ENCODE results near the gene ZNF584.
A peak's percentile ranks its signal among the peaks of the same experiment; 100 is the strongest.
"Not testable (repeated sequence)": the region's sequence is repeated elsewhere in the genome, so short reads cannot be mapped to it uniquely, and the experiment has no call there.

Gene ZNF584

DNA sequence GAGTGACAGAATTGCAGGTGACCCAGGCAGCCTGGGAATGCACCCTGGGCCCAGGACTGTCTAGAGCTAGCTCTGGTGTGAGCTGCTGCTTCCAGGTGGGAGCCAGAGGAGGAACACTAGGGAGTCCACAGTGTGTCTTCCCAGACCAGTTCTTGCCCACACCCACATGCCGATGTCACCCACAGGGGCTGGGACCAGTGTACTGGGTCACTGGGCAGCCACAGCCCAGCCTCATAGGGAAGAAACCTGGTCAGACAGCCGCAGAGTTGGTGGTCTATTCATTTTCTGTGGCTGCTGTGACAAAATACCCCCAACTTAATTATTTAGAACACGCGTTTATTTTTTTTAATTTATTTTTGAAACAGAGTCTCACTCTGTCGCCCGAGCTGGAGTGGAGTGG, 9.9 kb upstream of the ZNF584 start:
- TF ChIP-seq, protein P1, sequence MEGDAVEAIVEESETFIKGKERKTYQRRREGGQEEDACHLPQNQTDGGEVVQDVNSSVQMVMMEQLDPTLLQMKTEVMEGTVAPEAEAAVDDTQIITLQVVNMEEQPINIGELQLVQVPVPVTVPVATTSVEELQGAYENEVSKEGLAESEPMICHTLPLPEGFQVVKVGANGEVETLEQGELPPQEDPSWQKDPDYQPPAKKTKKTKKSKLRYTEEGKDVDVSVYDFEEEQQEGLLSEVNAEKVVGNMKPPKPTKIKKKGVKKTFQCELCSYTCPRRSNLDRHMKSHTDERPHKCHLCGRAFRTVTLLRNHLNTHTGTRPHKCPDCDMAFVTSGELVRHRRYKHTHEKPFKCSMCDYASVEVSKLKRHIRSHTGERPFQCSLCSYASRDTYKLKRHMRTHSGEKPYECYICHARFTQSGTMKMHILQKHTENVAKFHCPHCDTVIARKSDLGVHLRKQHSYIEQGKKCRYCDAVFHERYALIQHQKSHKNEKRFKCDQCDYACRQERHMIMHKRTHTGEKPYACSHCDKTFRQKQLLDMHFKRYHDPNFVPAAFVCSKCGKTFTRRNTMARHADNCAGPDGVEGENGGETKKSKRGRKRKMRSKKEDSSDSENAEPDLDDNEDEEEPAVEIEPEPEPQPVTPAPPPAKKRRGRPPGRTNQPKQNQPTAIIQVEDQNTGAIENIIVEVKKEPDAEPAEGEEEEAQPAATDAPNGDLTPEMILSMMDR (conservative IDR thresholded peaks at IDR 0.05; ENCODE audit: control insufficient read depth, insufficient read depth, low read depth, low read length), result no peak
- H3K4me3 ChIP-seq (ENCODE audit: control insufficient read depth, low read depth, low read length), result no peak overlapping the region

DNA sequence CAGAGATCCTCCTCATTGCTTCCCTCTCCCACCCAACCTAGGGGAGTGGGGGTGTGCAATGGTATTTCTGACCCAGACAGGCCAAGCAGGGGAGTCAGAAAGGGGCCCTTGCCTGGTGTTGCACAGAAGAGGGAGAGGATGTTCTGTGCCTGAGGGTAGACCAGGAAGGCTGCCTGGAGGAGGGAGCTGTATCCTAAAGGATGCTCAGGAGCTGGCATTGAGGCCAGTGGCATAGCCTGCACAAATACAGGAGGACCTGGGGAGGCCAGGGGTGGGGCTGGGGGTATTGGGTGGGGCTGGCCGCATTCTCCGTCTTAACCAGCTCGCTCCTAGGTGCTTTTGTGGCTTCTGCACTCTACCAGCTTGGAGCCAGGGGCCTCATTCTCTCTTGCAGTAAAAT, 8.5 kb upstream of the ZNF584 start:
- TF ChIP-seq, protein P1 (conservative IDR thresholded peaks at IDR 0.05; ENCODE audit: control insufficient read depth, insufficient read depth, low read depth, low read length), result no peak
- no peak overlapping the region for H3K4me3 ChIP-seq (ENCODE audit: control insufficient read depth, low read depth, low read length)
- DNase-seq (ENCODE audit: low read depth), result no peak

More for the DNA sequence above, 9.9 kb upstream of the ZNF584 start:
- DNase-seq (ENCODE audit: low read depth), result no peak

DNA sequence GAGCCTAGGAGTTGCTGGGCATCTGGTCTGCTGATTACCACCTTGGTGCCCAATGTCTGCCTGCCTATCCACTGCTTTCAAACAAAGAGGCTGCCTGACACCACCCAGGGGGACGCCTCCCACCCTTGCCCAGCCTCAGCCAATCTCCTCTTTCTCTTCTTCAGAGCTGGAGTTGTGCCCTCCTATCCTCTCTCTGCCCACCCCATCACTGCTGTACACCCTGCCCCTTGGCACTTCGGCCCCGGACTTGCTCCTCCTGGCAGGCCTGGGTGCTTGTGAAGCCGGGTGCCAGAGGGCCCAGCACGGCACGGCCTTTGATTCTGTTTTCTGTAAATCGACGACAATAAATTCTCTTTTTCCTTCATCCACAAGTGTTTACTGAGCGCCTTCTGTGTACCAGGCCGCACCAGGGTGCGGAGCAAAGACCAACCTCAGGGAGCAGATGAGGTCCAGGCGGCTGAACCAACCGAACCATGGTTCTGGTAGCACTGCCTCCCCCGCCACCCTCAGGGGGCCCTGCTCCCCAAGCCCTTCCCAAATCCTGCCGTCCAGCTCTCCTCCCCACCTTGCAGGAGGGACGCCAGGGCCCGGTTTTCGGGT, 8.0 kb upstream of the ZNF584 start:
- peak overlapping the region; percentile 55 for H3K4me3 ChIP-seq (ENCODE audit: control insufficient read depth, low read depth, low read length)
- TF ChIP-seq, protein P1 (conservative IDR thresholded peaks at IDR 0.05; ENCODE audit: control insufficient read depth, insufficient read depth, low read depth, low read length), result no peak

DNA sequence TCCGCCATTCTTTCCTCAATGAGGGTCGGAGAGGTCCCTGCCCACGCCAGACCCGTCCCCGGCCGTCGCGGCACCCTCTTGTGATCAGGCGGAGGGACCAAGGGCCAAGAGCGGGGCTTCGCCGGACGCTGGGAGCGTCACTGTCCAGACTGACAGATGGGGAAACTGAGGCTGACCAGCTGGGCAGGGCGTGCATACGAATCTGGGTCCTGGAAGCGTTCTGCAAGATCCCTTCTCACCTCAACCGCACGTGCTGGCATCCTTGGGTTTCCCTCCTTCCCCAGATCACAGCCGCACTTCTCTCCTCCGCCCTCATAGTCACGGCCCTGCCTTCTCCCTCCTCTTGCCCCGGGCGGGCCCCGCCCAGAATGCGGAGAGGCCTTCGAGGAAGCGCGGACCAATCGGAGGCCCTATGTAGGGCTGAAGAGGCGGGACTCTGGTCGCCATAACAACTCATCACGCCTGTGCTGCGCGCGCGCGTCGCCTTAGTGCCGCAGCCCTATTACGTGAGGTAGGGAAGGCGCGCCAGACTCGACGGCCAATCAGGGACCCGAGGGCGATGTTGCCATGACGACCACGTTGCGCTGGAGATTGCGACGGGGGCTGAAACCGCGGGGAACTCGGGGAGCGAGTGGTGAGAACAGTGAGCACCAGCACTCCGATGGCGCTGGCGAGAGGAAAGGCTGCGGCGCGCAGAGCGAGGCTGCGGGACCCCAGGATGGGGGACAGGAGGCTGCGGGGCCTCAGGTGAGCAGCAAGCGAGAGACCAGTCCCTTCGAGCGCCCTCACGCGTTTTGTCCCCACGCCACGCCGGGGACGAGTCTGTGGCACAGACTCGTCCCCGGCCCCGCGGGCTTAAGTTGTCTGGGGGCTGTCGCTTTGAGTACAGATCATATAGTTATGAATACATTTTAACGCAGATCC, 7.3 kb upstream of the ZNF584 start:
- peak overlapping the region; percentile 68 for H3K4me3 ChIP-seq (ENCODE audit: control insufficient read depth, low read depth, low read length)
- TF ChIP-seq, protein P1 (conservative IDR thresholded peaks at IDR 0.05; ENCODE audit: control insufficient read depth, insufficient read depth, low read depth, low read length), result no peak
- peak; percentile 99 for DNase-seq (ENCODE audit: low read depth)

More for the DNA sequence above, 8.0 kb upstream of the ZNF584 start:
- DNase-seq (ENCODE audit: low read depth), result no peak

DNA sequence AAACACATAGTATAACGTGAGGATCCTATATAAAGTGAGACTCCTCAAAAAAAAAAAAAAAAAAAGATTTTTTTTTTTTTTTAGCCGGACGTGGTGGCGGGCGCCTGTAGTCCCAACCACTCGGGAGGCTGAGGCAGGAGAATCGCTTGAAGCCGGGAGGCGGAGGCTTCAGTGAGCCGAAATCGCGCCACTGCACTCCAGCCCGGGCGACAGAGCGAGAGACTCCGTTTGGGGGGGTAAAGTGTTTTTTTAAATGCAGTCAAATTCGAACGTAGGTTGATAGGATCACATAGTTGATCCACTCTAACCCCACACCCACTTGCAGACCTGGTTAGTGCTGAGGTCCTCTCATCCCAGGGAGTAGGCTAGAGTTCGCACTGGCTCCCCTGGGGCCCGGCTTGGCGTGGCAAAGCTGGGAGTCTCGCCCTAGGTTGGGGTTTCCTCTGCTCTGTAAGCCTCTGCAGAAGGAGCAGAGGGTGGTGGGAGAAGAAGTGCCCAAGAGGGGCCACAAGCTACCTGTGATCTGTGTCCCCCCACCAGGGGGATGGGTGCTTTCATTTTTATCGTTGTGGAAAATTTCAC, 6.5 kb upstream of the ZNF584 start:
- TF ChIP-seq, protein P1 (conservative IDR thresholded peaks at IDR 0.05; ENCODE audit: control insufficient read depth, insufficient read depth, low read depth, low read length), result no peak
- peak; percentile 23 for DNase-seq (ENCODE audit: low read depth)
- peak overlapping the region; percentile 68 for H3K4me3 ChIP-seq (ENCODE audit: control insufficient read depth, low read depth, low read length)

DNA sequence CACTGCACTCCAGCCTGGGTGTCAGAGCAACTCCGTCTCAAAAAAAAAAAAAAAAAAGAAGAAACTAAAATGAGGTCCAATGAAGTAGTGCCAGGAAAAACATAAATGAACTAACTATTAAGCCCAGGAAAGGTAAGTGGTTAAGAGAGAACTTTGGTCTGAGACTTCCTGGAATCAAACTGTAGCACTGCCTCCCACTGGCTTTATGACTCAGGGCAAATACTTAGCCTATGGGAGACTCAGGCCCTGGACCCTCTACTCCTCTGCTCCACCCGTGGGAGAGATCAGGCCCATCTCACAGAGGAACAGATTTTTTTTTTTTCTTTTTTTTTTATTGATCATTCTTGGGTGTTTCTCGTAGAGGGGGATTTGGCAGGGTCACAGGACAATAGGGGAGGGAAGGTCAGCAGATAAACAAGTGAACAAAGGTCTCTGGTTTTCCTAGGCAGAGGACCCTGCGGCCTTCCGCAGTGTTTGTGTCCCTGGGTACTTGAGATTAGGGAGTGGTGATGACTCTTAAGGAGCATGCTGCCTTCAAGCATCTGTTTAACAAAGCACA, 4.5 kb upstream of the ZNF584 start:
- H3K4me3 ChIP-seq (ENCODE audit: control insufficient read depth, low read depth, low read length), result not testable (repeated sequence)
- peak; percentile 15 for DNase-seq (ENCODE audit: low read depth)
